NCI-H2171 (cell line): ENCODE data around the gene TGM2.

Experiments
- DNase-seq: peaks from one replicate; lab custom pipeline; 2025; lab: John Stamatoyannopoulos, UW

TGM2 gene

GRCh38 chr20:38161412-38161774 is 3.7 kb downstream of the TGM2 start:
- DNase-seq: no peak

GRCh38 chr20:38159957-38160756 is 4.9 kb downstream of the TGM2 start:
- no peak for DNase-seq

- DNase-seq: no peak
These were observed 5.5 kb downstream of the TGM2 start for GRCh38 chr20:38159566-38159956.

- no peak for DNase-seq
These were observed 6.2 kb downstream of the TGM2 start for GRCh38 chr20:38158701-38159351.

GRCh38 chr20:38157635-38158495 is 7.2 kb downstream of the TGM2 start:
- no peak for DNase-seq

- no peak for DNase-seq
These were observed 8.0 kb downstream of the TGM2 start for GRCh38 chr20:38156888-38157634.

GRCh38 chr20:38156280-38156679 is 8.8 kb downstream of the TGM2 start:
- DNase-seq: no peak

- DNase-seq: no peak
These were observed 9.3 kb downstream of the TGM2 start for GRCh38 chr20:38155811-38156210.

GRCh38 chr20:38153401-38153800 is 11.7 kb downstream of the TGM2 start:
- DNase-seq: no peak

GRCh38 chr20:38152621-38153221 is 12.3 kb downstream of the TGM2 start:
- DNase-seq: no peak

GRCh38 chr20:38152175-38152620 is 12.9 kb downstream of the TGM2 start:
- DNase-seq: no peak

GRCh38 chr20:38151455-38151854 is 13.6 kb downstream of the TGM2 start:
- DNase-seq: no peak

- no peak for DNase-seq
These were observed 14.5 kb downstream of the TGM2 start for GRCh38 chr20:38150335-38151170.

GRCh38 chr20:38148328-38149102 is 16.6 kb downstream of the TGM2 start:
- no peak for DNase-seq

- no peak for DNase-seq
These were observed 17.3 kb downstream of the TGM2 start for GRCh38 chr20:38147751-38148150.

- DNase-seq: no peak
These were observed 17.9 kb downstream of the TGM2 start for GRCh38 chr20:38147163-38147562.

GRCh38 chr20:38146628-38147027 is 18.4 kb downstream of the TGM2 start:
- no peak for DNase-seq

- DNase-seq: no peak
These were observed 18.9 kb downstream of the TGM2 start for GRCh38 chr20:38146156-38146555.

- no peak for DNase-seq
These were observed 19.4 kb downstream of the TGM2 start for GRCh38 chr20:38145729-38146075.
